ENCODE measurements around the gene DDX60.
"Not testable (repeated sequence)": the region's sequence is repeated elsewhere in the genome, so short reads cannot be mapped to it uniquely, and the experiment has no call there.

DDX60 gene

GRCh38 chr4:168220893-168221292 lies 97.7 kb downstream of the DDX60 start:
- no peaks in the 10 kb centered on the region for H3K36me3 ChIP-seq (ENCODE audit: control insufficient read depth, insufficient read depth, low read length)
- H3K27me3 ChIP-seq (ENCODE audit: control insufficient read depth, insufficient read depth, low read length, poor library complexity, severe bottlenecking), result no peaks in the 10 kb centered on the region
- H3K4me3 ChIP-seq (ENCODE audit: insufficient read depth, low read depth, low read length), result no peak overlapping the region
- no peaks in the 10 kb centered on the region for H3K9me3 ChIP-seq (ENCODE audit: control insufficient read depth, low read length)
- H3K4me1 ChIP-seq (ENCODE audit: control insufficient read depth, insufficient read depth, low read length), result no peaks in the 10 kb centered on the region
- H3K27ac ChIP-seq (ENCODE audit: insufficient read depth, low read depth, low read length, poor library complexity, severe bottlenecking), result no peak overlapping the region

DNA sequence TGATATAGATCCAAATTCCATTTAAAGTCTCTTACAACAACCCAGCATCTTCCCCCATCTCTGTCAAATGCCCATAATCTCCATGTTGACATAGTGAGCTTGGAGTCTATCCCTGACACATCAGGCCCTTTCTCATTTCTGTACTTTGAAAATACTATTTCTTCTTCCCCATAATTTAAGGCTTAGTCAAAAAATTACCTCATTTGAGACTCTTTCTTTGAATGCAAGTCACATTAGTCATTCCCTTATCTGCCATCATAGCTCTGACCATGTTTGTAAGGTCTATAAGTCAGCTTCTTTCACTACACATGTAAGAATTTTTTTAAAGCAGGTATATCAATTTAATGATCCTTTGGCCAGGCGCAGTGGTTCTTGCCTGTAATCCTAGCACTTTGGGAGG lies 99.9 kb downstream of the DDX60 start:
- Histone ChIP-seq H3K36me3 (ENCODE audit: control insufficient read depth, insufficient read depth, low read length) (no peaks in the 10 kb centered on the region), H3K9me3 (ENCODE audit: control insufficient read depth, low read length) (no peaks in the 10 kb centered on the region), H3K4me1 (ENCODE audit: control insufficient read depth, insufficient read depth, low read length) (no peaks in the 10 kb centered on the region), H3K4me3 (ENCODE audit: insufficient read depth, low read depth, low read length) (no peak overlapping the region), H3K27ac (ENCODE audit: insufficient read depth, low read depth, low read length, poor library complexity, severe bottlenecking) (no peak overlapping the region), H3K27me3 (ENCODE audit: control insufficient read depth, insufficient read depth, low read length, poor library complexity, severe bottlenecking) (no peaks in the 10 kb centered on the region)
- WGBS, 2 experiments, result 89 to 100% methylated on average over 1 of the region's 1 CpG

DNA sequence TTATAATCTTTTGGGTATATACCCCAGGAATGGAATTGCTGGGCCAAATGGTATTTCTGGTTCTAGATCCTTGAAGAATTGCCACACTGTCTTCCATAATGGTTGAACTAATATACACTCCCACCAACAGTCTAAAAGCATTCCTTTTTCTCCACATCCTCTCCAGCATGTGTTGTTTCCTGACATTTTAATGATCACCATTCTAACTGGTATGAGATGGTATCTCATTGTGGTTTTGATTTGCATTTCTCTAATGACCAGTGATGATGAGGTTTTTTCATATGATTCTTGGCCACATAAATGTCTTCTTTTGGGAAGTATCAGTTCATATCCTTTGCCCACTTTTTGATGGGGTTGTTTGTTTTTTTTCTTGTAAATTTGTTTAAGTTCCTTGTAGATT lies 105.0 kb downstream of the DDX60 start:
- H3K27ac ChIP-seq (ENCODE audit: insufficient read depth, low read depth, low read length, poor library complexity, severe bottlenecking); H3K36me3 ChIP-seq (ENCODE audit: control insufficient read depth, insufficient read depth, low read length); H3K27me3 ChIP-seq (ENCODE audit: control insufficient read depth, insufficient read depth, low read length, poor library complexity, severe bottlenecking); H3K4me3 ChIP-seq (ENCODE audit: insufficient read depth, low read depth, low read length); H3K9me3 ChIP-seq (ENCODE audit: control insufficient read depth, low read length); H3K4me1 ChIP-seq (ENCODE audit: control insufficient read depth, insufficient read depth, low read length): not testable (repeated sequence)

- 100% methylated on average over 3 of the region's 3 CpGs; no CpG with 5 or more reads in 1 of the 2 experiments for WGBS, 2 experiments
- H3K4me1 ChIP-seq (ENCODE audit: control insufficient read depth, insufficient read depth, low read length), result no peaks in the 10 kb centered on the region
Observed at GRCh38 chr4:168212656-168213055, 105.9 kb downstream of the DDX60 start.

DNA sequence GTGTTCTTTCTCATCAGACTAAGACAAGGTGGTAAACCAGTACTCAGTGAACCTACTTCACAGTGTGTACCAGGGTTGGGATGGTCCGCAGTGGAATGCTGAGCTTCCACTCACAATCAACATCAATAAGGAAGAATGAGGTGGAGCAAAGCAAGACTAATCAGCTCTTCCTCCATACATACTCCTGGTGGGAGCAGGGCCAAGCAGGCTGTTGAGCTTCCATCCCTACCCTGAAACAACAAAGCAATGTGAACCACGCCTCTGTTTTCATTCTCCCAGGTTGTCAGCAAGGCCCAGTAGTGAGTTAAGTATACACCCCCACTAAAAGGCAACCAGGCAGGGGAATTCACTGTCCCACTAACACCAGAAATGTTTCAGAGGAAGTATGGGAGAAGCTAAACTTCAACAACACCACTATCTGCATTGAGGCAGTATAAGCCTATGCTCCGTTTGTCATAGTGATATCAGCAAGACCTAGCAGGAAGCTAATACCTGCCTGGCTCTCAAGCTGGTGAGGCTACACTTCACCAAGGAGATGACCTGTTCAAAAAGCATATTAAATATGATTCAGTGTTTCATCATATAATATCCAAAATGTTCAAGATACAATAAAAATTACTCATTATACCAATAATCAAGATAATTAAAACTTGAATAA lies 109.5 kb downstream of the DDX60 start:
- Histone ChIP-seq H3K27ac (ENCODE audit: insufficient read depth, low read depth, low read length, poor library complexity, severe bottlenecking) (no peak overlapping the region), H3K4me3 (ENCODE audit: insufficient read depth, low read depth, low read length) (no peak overlapping the region), H3K36me3 (ENCODE audit: control insufficient read depth, insufficient read depth, low read length) (no peaks in the 10 kb centered on the region), H3K27me3 (ENCODE audit: control insufficient read depth, insufficient read depth, low read length, poor library complexity, severe bottlenecking) (no peaks in the 10 kb centered on the region), H3K9me3 (ENCODE audit: control insufficient read depth, low read length) (no peaks in the 10 kb centered on the region), H3K4me1 (ENCODE audit: control insufficient read depth, insufficient read depth, low read length) (no peaks in the 10 kb centered on the region)
- 92 to 93% methylated on average over 3 of the region's 3 CpGs for WGBS, 2 experiments

More at GRCh38 chr4:168212656-168213055, 105.9 kb downstream of the DDX60 start:
- Histone ChIP-seq H3K27ac (ENCODE audit: insufficient read depth, low read depth, low read length, poor library complexity, severe bottlenecking) (no peak overlapping the region), H3K4me3 (ENCODE audit: insufficient read depth, low read depth, low read length) (no peak overlapping the region), H3K27me3 (ENCODE audit: control insufficient read depth, insufficient read depth, low read length, poor library complexity, severe bottlenecking) (no peaks in the 10 kb centered on the region), H3K36me3 (ENCODE audit: control insufficient read depth, insufficient read depth, low read length) (no peaks in the 10 kb centered on the region), H3K9me3 (ENCODE audit: control insufficient read depth, low read length) (no peaks in the 10 kb centered on the region)

DNA sequence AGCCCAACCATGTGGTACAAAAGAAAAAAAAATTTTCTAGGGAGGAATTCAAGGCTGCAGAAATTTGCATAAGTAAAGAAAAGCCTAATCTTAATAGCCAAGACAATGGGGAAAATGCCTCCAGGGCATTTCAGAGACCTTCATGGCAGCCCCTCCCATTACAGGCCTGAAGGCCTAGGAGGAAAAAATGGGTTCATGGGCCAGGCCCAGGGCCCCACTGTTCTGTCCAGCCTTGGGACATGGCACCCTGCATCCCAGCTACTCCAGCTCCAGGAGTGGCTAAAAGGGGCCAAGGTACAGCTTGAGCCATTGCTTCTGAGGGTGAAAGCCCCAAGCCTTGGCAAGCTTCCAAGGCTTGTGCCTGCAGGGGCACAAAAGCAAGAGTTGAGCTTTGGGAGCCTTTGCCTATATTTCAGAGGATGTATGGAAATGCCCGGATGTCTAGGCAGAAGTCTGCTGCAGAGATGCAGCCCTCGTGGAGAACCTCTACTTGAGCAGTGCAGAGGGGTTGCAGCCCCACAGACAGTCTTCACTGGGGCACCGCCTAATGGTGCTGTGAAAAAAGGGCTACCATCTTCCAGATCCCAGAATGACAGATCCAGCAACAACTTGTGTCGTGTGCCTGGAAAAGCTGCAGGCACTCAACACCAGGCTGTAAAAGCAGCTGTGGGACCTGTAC lies 115.2 kb downstream of the DDX60 start:
- no peaks in the 10 kb centered on the region for H3K9me3 ChIP-seq (ENCODE audit: control insufficient read depth, low read length)
- 87 to 95% methylated on average over 4 of the region's 4 CpGs for WGBS, 2 experiments
- no peaks in the 10 kb centered on the region for H3K36me3 ChIP-seq (ENCODE audit: control insufficient read depth, insufficient read depth, low read length)
- H3K4me1 ChIP-seq (ENCODE audit: control insufficient read depth, insufficient read depth, low read length), result no peaks in the 10 kb centered on the region
- no peak overlapping the region for H3K27ac ChIP-seq (ENCODE audit: insufficient read depth, low read depth, low read length, poor library complexity, severe bottlenecking)
- H3K4me3 ChIP-seq (ENCODE audit: insufficient read depth, low read depth, low read length), result no peak overlapping the region
- H3K27me3 ChIP-seq (ENCODE audit: control insufficient read depth, insufficient read depth, low read length, poor library complexity, severe bottlenecking), result no peaks in the 10 kb centered on the region

- Histone ChIP-seq H3K27ac (ENCODE audit: insufficient read depth, low read depth, low read length, poor library complexity, severe bottlenecking) (no peak overlapping the region), H3K36me3 (ENCODE audit: control insufficient read depth, insufficient read depth, low read length) (no peaks in the 10 kb centered on the region), H3K4me3 (ENCODE audit: insufficient read depth, low read depth, low read length) (no peak overlapping the region), H3K9me3 (ENCODE audit: control insufficient read depth, low read length) (no peaks in the 10 kb centered on the region), H3K4me1 (ENCODE audit: control insufficient read depth, insufficient read depth, low read length) (no peaks in the 10 kb centered on the region), H3K27me3 (ENCODE audit: control insufficient read depth, insufficient read depth, low read length, poor library complexity, severe bottlenecking) (no peaks in the 10 kb centered on the region)
- WGBS, 2 experiments, result 90% methylated on average over 2 of the region's 3 CpGs; no CpG with 5 or more reads in 1 of the 2 experiments
Observed at GRCh38 chr4:168200685-168201084, 117.9 kb downstream of the DDX60 start.

DNA sequence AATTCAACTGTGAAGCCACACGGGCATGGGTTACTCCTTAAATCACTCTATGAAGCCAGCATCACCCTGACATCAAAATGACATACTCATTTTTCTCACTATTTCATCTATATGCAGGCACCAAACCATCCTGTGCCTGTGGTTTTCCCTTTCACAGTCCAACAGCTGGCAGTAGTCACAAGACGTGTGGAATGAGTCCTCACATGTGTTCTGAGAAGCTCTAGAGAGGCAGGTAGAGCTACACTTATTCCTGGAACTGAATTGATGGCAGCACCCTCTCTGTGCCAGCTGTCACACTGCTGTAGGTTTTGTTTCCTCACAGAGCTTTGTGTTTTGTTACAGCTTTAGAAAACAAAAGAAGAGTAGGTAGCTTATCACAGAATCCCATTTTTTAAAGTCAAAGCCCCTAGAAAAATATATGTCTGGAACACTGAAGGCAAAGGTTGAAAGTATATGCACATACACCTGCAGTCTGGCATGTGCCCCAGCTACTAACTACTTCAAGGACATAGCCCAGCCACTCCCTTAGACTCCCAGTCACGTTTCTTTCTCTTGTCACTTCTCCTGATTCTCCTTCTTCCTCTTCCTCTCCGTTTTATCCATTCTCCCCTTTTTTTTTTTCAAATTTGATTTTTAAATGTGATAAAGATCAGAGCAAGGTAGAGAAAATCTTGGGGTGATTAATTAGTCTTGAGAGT lies 119.1 kb downstream of the DDX60 start:
- Histone ChIP-seq H3K27me3 (ENCODE audit: control insufficient read depth, insufficient read depth, low read length, poor library complexity, severe bottlenecking) (no peaks in the 10 kb centered on the region), H3K9me3 (ENCODE audit: control insufficient read depth, low read length) (no peaks in the 10 kb centered on the region), H3K36me3 (ENCODE audit: control insufficient read depth, insufficient read depth, low read length) (no peaks in the 10 kb centered on the region), H3K4me3 (ENCODE audit: insufficient read depth, low read depth, low read length) (no peak overlapping the region), H3K4me1 (ENCODE audit: control insufficient read depth, insufficient read depth, low read length) (no peaks in the 10 kb centered on the region), H3K27ac (ENCODE audit: insufficient read depth, low read depth, low read length, poor library complexity, severe bottlenecking) (no peak overlapping the region)
- 67 to 84% methylated on average over 3 to 4 of the region's 4 CpGs for WGBS, 2 experiments

DNA sequence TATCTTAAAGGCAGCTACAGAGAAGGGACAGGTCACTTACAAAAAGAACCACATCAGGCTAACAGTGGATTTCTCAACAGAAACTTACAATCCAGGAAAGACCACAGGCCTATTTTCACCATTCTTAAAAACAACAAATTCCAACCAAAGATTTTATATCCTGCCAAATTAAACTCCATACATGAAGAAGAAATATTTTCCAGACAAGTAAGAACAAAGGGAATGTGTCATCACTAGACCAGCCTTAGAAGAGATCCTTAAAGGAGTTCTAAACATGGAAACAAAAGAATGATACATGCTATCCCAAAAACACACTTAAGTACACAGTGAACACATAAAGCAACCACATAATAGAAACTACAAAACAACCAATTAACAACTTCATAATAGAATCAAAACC lies 120.6 kb downstream of the DDX60 start:
- no peak overlapping the region for H3K27ac ChIP-seq (ENCODE audit: insufficient read depth, low read depth, low read length, poor library complexity, severe bottlenecking)
- no peak overlapping the region for H3K4me3 ChIP-seq (ENCODE audit: insufficient read depth, low read depth, low read length)
- no peaks in the 10 kb centered on the region for H3K9me3 ChIP-seq (ENCODE audit: control insufficient read depth, low read length)
- H3K36me3 ChIP-seq (ENCODE audit: control insufficient read depth, insufficient read depth, low read length), result no peaks in the 10 kb centered on the region
- no peaks in the 10 kb centered on the region for H3K27me3 ChIP-seq (ENCODE audit: control insufficient read depth, insufficient read depth, low read length, poor library complexity, severe bottlenecking)
- no peaks in the 10 kb centered on the region for H3K4me1 ChIP-seq (ENCODE audit: control insufficient read depth, insufficient read depth, low read length)

- Histone ChIP-seq H3K27ac (ENCODE audit: insufficient read depth, low read depth, low read length, poor library complexity, severe bottlenecking) (no peak overlapping the region), H3K4me1 (ENCODE audit: control insufficient read depth, insufficient read depth, low read length) (no peaks in the 10 kb centered on the region), H3K4me3 (ENCODE audit: insufficient read depth, low read depth, low read length) (no peak overlapping the region), H3K36me3 (ENCODE audit: control insufficient read depth, insufficient read depth, low read length) (no peaks in the 10 kb centered on the region), H3K27me3 (ENCODE audit: control insufficient read depth, insufficient read depth, low read length, poor library complexity, severe bottlenecking) (no peaks in the 10 kb centered on the region), H3K9me3 (ENCODE audit: control insufficient read depth, low read length) (no peaks in the 10 kb centered on the region)
- 95 to 100% methylated on average over 1 of the region's 1 CpG for WGBS, 2 experiments
Observed at GRCh38 chr4:168188754-168189153, 129.8 kb downstream of the DDX60 start.
